GM23338 (cell line): ENCODE results near the gene NCOA6.

Experiments used
- CREB1 ChIP-seq: fragments of 250-450 bp; sonication (Bioruptor Pico); IDR thresholded peaks from 2 replicates; pipeline ENCODE4 v1.5.0; 2020; ENCODE audit warnings: low read depth, mild to moderate bottlenecking, moderate library complexity
- CTCF ChIP-seq, 2 experiments: fragments of 200-600 bp in 1 of 2; sonication (generic) in 1 of 2; conservative IDR thresholded peaks; 2 replicates each; pipeline versions ENCODE4 v1.5.1 to v1.6.1; 2016 to 2017; ENCODE audit warnings: antibody characterized with exemption in 2 of 2, low read depth in 2 of 2, mild to moderate bottlenecking in 2 of 2, moderate library complexity in 1 of 2
- ETS1 ChIP-seq: IDR thresholded peaks from 2 replicates; pipeline ENCODE4 v1.6.1; 2016; ENCODE audit warnings: antibody characterized with exemption
- EZH2 ChIP-seq: fragments of 200-600 bp; sonication (generic); IDR thresholded peaks from one replicate; pipeline ENCODE4 v1.8.0; 2017; ENCODE audit warnings: antibody characterized with exemption, mild to moderate bottlenecking, low read depth; ENCODE audit not compliant: unreplicated experiment
- EZH2phosphoT487 ChIP-seq: fragments of 200-600 bp; sonication (generic); IDR thresholded peaks from one replicate; pipeline ENCODE4 v1.8.1; 2018; ENCODE audit warnings: antibody characterized with exemption; ENCODE audit not compliant: unreplicated experiment
- JUNB ChIP-seq: IDR thresholded peaks from one replicate; pipeline ENCODE4 v1.6.1; 2016; ENCODE audit warnings: antibody characterized with exemption; ENCODE audit not compliant: unreplicated experiment
- POLR2AphosphoS5 ChIP-seq: IDR thresholded peaks from 2 replicates; pipeline ENCODE4 v1.6.1; 2016; ENCODE audit warnings: antibody characterized with exemption, low read depth
- REST ChIP-seq: IDR thresholded peaks from one replicate; pipeline ENCODE4 v1.6.1; 2018; ENCODE audit warnings: antibody characterized with exemption; ENCODE audit not compliant: unreplicated experiment
- STAT1 ChIP-seq: IDR thresholded peaks from one replicate; pipeline ENCODE4 v1.6.1; 2016; ENCODE audit warnings: antibody characterized with exemption; ENCODE audit not compliant: unreplicated experiment
- ZNF114 ChIP-seq: fragments of 250-450 bp; sonication (Bioruptor Pico); IDR thresholded peaks from 2 replicates; pipeline ENCODE4 v1.5.0; 2020; ENCODE audit warnings: mild to moderate bottlenecking, moderate library complexity
- ZNF331 ChIP-seq: fragments of 250-450 bp; sonication (Bioruptor Pico); IDR thresholded peaks from 2 replicates; pipeline ENCODE4 v1.5.0; 2020; ENCODE audit warnings: low read depth, mild to moderate bottlenecking, moderate library complexity

GRCh38 chr20:34797012-34797995 lies 28.1 kb downstream of the NCOA6 start:
- TF ChIP-seq CTCF (conservative IDR thresholded peaks at IDR 0.05; ENCODE audit: low read depth in 2 of 2): no peak
- TF ChIP-seq POLR2AphosphoS5: no peak
- no peak for TF ChIP-seq ZNF331 (CRISPR knock-in tag)
- no peak for TF ChIP-seq EZH2
- TF ChIP-seq EZH2phosphoT487: no peak
- TF ChIP-seq REST: no peak
- no peak for TF ChIP-seq STAT1
- no peak for TF ChIP-seq CREB1 (CRISPR knock-in tag)
- no peak for TF ChIP-seq JUNB
- no peak for TF ChIP-seq ETS1
- no peak for TF ChIP-seq ZNF114
